ENCODE measurements around the gene FLT3LG. TPM values are rescaled to one million over a fixed set of nuclear protein-coding genes. Genes with fewer than 3 reads are reported as not detected.

The FLT3LG gene, protein sequence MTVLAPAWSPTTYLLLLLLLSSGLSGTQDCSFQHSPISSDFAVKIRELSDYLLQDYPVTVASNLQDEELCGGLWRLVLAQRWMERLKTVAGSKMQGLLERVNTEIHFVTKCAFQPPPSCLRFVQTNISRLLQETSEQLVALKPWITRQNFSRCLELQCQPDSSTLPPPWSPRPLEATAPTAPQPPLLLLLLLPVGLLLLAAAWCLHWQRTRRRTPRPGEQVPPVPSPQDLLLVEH
- 10 to 100 TPM in 2 of 4 donors, 1 to 10 TPM in 2; 3.6 to 13.8 (median 8.4) TPM for total RNA-seq

DNA sequence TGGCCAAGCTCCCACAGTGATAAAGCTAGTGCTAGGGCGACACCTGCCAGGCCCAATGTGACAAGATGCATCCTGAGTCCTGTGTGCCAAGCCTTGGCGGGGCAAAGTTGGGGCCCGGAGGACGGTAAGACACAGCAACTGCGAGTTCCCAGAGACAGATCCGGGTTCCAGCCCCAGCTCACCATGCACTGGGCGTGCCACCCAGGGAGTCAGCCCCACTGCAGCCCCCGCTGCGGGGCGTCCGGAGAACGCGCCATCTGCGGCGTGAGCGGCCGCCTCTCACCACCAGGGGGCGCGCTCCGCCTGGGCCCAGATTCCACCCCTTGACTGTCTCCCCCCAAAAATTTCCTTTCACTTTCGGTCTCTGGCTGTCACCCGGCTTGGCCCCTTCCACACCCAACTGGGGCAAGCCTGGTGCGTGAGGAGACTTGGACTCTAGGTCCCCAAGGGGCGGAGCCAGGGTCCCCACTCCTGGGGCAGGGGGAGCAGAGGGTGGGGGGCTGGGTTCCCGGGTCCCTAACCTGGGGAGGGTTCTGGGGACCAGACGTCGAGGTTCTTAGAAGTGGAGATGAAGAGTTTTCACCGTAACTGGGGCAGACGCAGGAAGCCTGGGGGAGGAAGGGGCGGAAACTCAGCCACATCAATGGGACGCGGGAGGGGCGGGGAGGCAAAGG lies at the start of gene FLT3LG:
Gene FLT3LG (plus strand): TSS at position 348 of the 674 bp plus-strand sequence. CDS start 425 bp downstream, outside the sequence.
- H3K36me3 ChIP-seq: peaks cover 0 to 15% (median 0%) of the 10 kb centered on the region in 3 donors
- TF ChIP-seq EP300 (IDR thresholded peaks at IDR 0.05) (peak in 1 of 2 donors; percentile 59), POLR2A (IDR thresholded peaks at IDR 0.05) (peak in 1 of 2 donors; percentile 13)
- TF ChIP-seq, protein P1, sequence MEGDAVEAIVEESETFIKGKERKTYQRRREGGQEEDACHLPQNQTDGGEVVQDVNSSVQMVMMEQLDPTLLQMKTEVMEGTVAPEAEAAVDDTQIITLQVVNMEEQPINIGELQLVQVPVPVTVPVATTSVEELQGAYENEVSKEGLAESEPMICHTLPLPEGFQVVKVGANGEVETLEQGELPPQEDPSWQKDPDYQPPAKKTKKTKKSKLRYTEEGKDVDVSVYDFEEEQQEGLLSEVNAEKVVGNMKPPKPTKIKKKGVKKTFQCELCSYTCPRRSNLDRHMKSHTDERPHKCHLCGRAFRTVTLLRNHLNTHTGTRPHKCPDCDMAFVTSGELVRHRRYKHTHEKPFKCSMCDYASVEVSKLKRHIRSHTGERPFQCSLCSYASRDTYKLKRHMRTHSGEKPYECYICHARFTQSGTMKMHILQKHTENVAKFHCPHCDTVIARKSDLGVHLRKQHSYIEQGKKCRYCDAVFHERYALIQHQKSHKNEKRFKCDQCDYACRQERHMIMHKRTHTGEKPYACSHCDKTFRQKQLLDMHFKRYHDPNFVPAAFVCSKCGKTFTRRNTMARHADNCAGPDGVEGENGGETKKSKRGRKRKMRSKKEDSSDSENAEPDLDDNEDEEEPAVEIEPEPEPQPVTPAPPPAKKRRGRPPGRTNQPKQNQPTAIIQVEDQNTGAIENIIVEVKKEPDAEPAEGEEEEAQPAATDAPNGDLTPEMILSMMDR (IDR thresholded peaks at IDR 0.05): peak; percentile 99 to 100 (median 99)
- peaks cover 0 to 46% (median 12%) of the 10 kb centered on the region in 4 donors for H3K4me1 ChIP-seq
- H3K9me3 ChIP-seq: no peaks in the 10 kb centered on the region
- peak; percentile 50 to 70 for DNase-seq (ENCODE audit: low spot score in 2 of 2)
- peak within 1 kb of the TSS; percentile 77 to 94 (median 88) for H3K27ac ChIP-seq
- H3K27me3 ChIP-seq: no peaks in the 10 kb centered on the region
- WGBS, 2 donors: 1 to 4% methylated on average over 14 to 33 of the region's 33 CpGs
- H3K4me3 ChIP-seq: peak within 1 kb of the TSS; percentile 63 to 95 (median 76)

DNA sequence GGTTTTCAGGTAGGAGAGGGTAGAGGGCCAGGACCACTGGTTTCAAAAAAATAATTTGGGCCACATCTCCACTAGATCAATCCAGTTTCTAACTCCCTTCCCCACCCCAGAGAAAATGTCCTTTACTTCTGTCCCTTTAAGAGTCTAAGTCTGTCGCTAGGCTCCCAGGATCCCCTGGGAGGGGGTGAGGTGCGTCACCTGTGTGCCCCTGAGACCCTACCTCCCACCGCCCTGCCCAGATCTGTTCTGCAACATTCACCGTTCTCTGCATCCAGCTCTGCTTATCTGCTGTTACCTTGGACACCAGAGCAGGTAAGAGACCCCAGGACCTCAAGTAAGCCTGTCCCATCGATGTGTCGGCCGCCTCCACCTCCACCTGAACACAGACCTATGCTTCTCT lies 48.8 kb upstream of the FLT3LG start, which contains the start of gene GFY:
Gene GFY (plus strand): TSS at position 211 of the 400 bp plus-strand sequence. CDS start 1,043 bp downstream, outside the sequence.
- Histone ChIP-seq H3K9me3 (no peaks in the 10 kb centered on the region), H3K4me3 (no peak within 1 kb of the TSS), H3K27me3 (peaks cover 5 to 100% of the 10 kb centered on the region in 2 donors), H3K27ac (no peak within 1 kb of the TSS), H3K4me1 (peaks cover 0 to 53% (median 21%) of the 10 kb centered on the region in 4 donors), H3K36me3 (no peaks in the 10 kb centered on the region)
- TF ChIP-seq POLR2A (IDR thresholded peaks at IDR 0.05): no peak
- TF ChIP-seq, protein P1 (IDR thresholded peaks at IDR 0.05): no peak
- TF ChIP-seq EP300 (IDR thresholded peaks at IDR 0.05): no peak
- no peak for DNase-seq (ENCODE audit: low spot score in 2 of 2)
- WGBS, 2 donors: 55 to 58% methylated on average over 7 of the region's 7 CpGs

DNA sequence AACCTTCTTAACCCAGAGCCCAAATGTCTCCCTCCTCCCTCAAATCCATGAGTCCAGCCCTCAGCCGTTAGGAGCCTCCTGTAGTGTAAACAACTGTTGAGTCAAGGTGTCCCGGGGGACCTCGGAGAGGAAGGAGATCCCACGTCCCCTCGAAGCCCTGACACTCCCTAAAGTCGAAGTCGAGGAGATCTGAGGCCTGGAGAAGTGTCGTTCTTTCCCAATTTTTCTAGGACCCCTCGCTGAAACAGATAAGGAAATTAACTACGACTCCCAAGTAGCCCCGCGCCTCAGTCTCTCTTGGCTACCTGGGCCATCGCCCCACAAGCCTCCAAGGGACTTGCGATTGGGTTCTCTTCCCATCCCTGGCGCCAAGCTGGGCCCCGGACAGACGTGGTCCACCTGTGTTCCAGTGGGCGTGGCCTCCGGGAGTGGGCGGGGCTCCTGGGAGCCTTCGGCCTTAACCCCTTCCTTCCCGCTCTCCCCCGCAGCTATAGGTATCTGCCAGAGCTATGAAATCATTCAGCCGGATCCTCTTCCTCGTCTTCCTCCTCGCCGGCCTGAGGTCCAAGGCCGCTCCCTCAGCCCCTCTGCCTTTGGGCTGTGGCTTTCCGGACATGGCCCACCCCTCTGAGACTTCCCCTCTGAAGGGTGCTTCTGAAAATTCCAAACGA lies 48.0 kb upstream of the FLT3LG start:
- WGBS, 2 donors: 1 to 5% methylated on average over 27 to 30 of the region's 30 CpGs
- no peak for TF ChIP-seq POLR2A (IDR thresholded peaks at IDR 0.05)
- TF ChIP-seq EP300 (IDR thresholded peaks at IDR 0.05): no peak
- TF ChIP-seq, protein P1 (IDR thresholded peaks at IDR 0.05): no peak
- peaks cover 0 to 46% (median 21%) of the 10 kb centered on the region in 4 donors for H3K4me1 ChIP-seq
- H3K36me3 ChIP-seq: peaks cover 0 to 4% (median 0%) of the 10 kb centered on the region in 3 donors
- H3K27ac ChIP-seq: no peak overlapping the region
- peaks cover 5 to 100% of the 10 kb centered on the region in 2 donors for H3K27me3 ChIP-seq
- no peak overlapping the region for H3K4me3 ChIP-seq
- H3K9me3 ChIP-seq: no peaks in the 10 kb centered on the region
- no peak for DNase-seq (ENCODE audit: low spot score in 2 of 2)

DNA sequence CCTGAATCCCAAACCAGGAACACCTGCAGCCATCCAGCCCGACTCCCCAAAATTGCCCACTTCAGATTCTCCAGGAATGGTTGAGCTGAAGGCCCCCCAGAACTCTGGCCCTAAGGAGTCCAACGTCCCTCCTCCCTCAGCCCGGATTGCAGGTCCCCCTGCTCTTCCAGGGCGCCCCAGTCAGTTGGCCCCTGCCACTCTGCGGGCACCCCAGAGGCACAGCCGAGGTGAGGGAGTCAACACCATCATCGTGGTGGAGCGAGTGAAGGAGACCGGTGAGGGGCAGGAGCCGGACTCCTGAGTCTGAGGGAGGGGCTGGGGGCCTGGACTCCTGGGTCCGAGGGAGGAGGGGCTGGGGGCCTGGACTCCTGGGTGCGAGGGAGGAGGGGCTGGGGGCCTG lies 46.7 kb upstream of the FLT3LG start:
- H3K27ac ChIP-seq: no peak overlapping the region
- no peaks in the 10 kb centered on the region for H3K9me3 ChIP-seq
- no peak for DNase-seq (ENCODE audit: low spot score in 2 of 2)
- WGBS, 2 donors: 43 to 76% methylated on average over 3 to 11 of the region's 12 CpGs
- TF ChIP-seq POLR2A (IDR thresholded peaks at IDR 0.05) (no peak), EP300 (IDR thresholded peaks at IDR 0.05) (no peak)
- TF ChIP-seq, protein P1 (IDR thresholded peaks at IDR 0.05): no peak
- no peak overlapping the region for H3K4me3 ChIP-seq
- peaks cover 0 to 34% (median 17%) of the 10 kb centered on the region in 4 donors for H3K4me1 ChIP-seq
- peaks cover 5 to 100% of the 10 kb centered on the region in 2 donors for H3K27me3 ChIP-seq
- H3K36me3 ChIP-seq: peaks cover 0 to 4% (median 0%) of the 10 kb centered on the region in 3 donors
